HepG2 (cell line): ENCODE measurements around the gene DENND10. TPM values are rescaled to one million over a fixed set of nuclear protein-coding genes. Genes with fewer than 3 reads are reported as not detected.

Experiments used
- FOXA1 ChIP-seq, 2 experiments: fragments of 450-650 bp in 1 of 2; sonication (generic) in 1 of 2; formaldehyde crosslinking in 1 of 2; IDR thresholded peaks; 2 replicates each; pipeline versions ENCODE4 v1.4.0 to v1.6.1; 2016 to 2020; ENCODE audit warnings: missing genetic modification reagents in 1 of 2
- GATAD2A ChIP-seq: IDR thresholded peaks from 2 replicates; pipeline ENCODE4 v1.6.1; 2016
- GTF2F1 ChIP-seq: fragments of 150-350 bp; IDR thresholded peaks from 2 replicates; pipeline ENCODE4 v1.6.1; 2014; ENCODE audit warnings: low read length
- HMGXB4 ChIP-seq, 2 experiments: sonication (generic) in 1 of 2; formaldehyde crosslinking in 1 of 2; IDR thresholded peaks; 2 replicates each; pipeline versions ENCODE4 v1.4.0 to v1.6.1; 2018 to 2020; ENCODE audit warnings: missing genetic modification reagents in 2 of 2, borderline replicate concordance in 1 of 2, low read depth in 1 of 2, mild to moderate bottlenecking in 1 of 2, missing biosample characterization in 1 of 2
- HNRNPL ChIP-seq: fragments of 200-400 bp; formaldehyde crosslinking; IDR thresholded peaks from 2 replicates; pipeline ENCODE4 v1.6.1; 2017; ENCODE audit warnings: mild to moderate bottlenecking, low read depth, low read length
- IRF2 ChIP-seq: IDR thresholded peaks from 2 replicates; pipeline ENCODE4 v1.6.1; 2018; ENCODE audit warnings: missing genetic modification reagents, missing compliant biosample characterization
- IRX3 ChIP-seq: sonication (generic); formaldehyde crosslinking; IDR thresholded peaks from 2 replicates; pipeline ENCODE4 v1.8.1; 2023; ENCODE audit warnings: mild to moderate bottlenecking, low read depth, missing genetic modification reagents, borderline replicate concordance
- KLF13 ChIP-seq: sonication (generic); formaldehyde crosslinking; IDR thresholded peaks from 2 replicates; pipeline ENCODE4 v1.4.0; 2020; ENCODE audit warnings: mild to moderate bottlenecking, missing genetic modification reagents
- MED1 ChIP-seq: sonication (generic); formaldehyde crosslinking; IDR thresholded peaks from 2 replicates; pipeline ENCODE4 v1.4.0; 2020; ENCODE audit warnings: missing genetic modification reagents
- MED8 ChIP-seq: sonication (generic); formaldehyde crosslinking; IDR thresholded peaks from 2 replicates; pipeline ENCODE4 v1.8.1; 2023; ENCODE audit warnings: mild to moderate bottlenecking, missing genetic modification reagents; ENCODE audit not compliant: insufficient replicate concordance
- RAD21 ChIP-seq: fragments of 450-650 bp; formaldehyde crosslinking; IDR thresholded peaks from 2 replicates; pipeline ENCODE4 v1.5.0; 2020; ENCODE audit warnings: mild to moderate bottlenecking
- RBM39 ChIP-seq: fragments of 200-400 bp; formaldehyde crosslinking; IDR thresholded peaks from one replicate; pipeline ENCODE4 v1.6.1; 2018; ENCODE audit warnings: antibody characterized with exemption, mild to moderate bottlenecking, low read depth, low read length; ENCODE audit not compliant: poor library complexity, severe bottlenecking
- RFXAP ChIP-seq: sonication (generic); formaldehyde crosslinking; IDR thresholded peaks from 2 replicates; pipeline ENCODE4 v1.4.0; 2020; ENCODE audit warnings: missing genetic modification reagents, borderline replicate concordance
- SOX13 ChIP-seq, 3 experiments: fragments of 450-650 bp in 1 of 3; sonication (generic) in 1 of 3; formaldehyde crosslinking in 1 of 3; IDR thresholded peaks in 2 of 3; conservative IDR thresholded peaks in 1 of 3; 2 replicates each; pipeline versions ENCODE4 v1.5.0 to v1.6.1; 2016 to 2020; ENCODE audit warnings: antibody characterized with exemption in 1 of 3, mild to moderate bottlenecking in 1 of 3, missing compliant biosample characterization in 1 of 3, missing genetic modification reagents in 1 of 3, moderate library complexity in 1 of 3
- TEAD3 ChIP-seq: optimal IDR thresholded peaks from 2 replicates; pipeline ENCODE3; 2016; ENCODE audit warnings: borderline replicate concordance
- ZFP36 ChIP-seq: fragments of 150-350 bp; IDR thresholded peaks from 2 replicates; pipeline ENCODE4 v1.6.1; 2018; ENCODE audit warnings: borderline replicate concordance, low read length, low read depth; ENCODE audit not compliant: partially characterized antibody
- ZKSCAN8 ChIP-seq: IDR thresholded peaks from 2 replicates; pipeline ENCODE4 v1.6.1; 2016; ENCODE audit warnings: borderline replicate concordance, missing genetic modification reagents, missing compliant biosample characterization
- ZNF451 ChIP-seq: sonication (generic); formaldehyde crosslinking; IDR thresholded peaks from 2 replicates; pipeline ENCODE4 v1.5.0; 2020; ENCODE audit warnings: mild to moderate bottlenecking, missing genetic modification reagents
- ZNF577 ChIP-seq: sonication (generic); formaldehyde crosslinking; IDR thresholded peaks from 2 replicates; pipeline ENCODE4 v1.4.0; 2020; ENCODE audit warnings: mild to moderate bottlenecking, low read depth, missing genetic modification reagents, borderline replicate concordance
- ZSCAN30 ChIP-seq: sonication (generic); formaldehyde crosslinking; IDR thresholded peaks from 2 replicates; pipeline ENCODE4 v1.5.0; 2020; ENCODE audit warnings: mild to moderate bottlenecking, missing genetic modification reagents
- polyA plus RNA-seq, 8 experiments: library from polyadenylated mRNA; depleted of rRNA in 3 of 8; stranded (reverse) in 7 of 8; unstranded in 1 of 8; fragments of >200 nt; fragmentation: Illumina TruSeq in 4 of 8; extraction: Trizol in 4 of 8; gene quantifications; 2 replicates each; pipeline versions ENCODE4 v1.2.1 to v1.2.3, GENCODE V29; 2011 to 2016; ENCODE audit warnings: low read depth in 4 of 8, missing spikeins in 1 of 8, mixed read lengths in 1 of 8; ENCODE audit not compliant: insufficient read depth in 1 of 8
- total RNA-seq, 5 experiments: library from RNA; depleted of rRNA; stranded (reverse); fragments of >200 nt; fragmentation: Illumina TruSeq; extraction: Trizol; gene quantifications; 2 replicates each; pipeline ENCODE4 v1.2.3, GENCODE V29; 2016; ENCODE audit warnings: low read depth in 1 of 5
- TF ChIP-seq, protein P1 (sequence below): sonication (generic); formaldehyde crosslinking; IDR thresholded peaks from 2 replicates; pipeline ENCODE4 v1.5.0; 2020; ENCODE audit warnings: missing genetic modification reagents
- TF ChIP-seq, protein P2 (sequence below): sonication (generic); formaldehyde crosslinking; IDR thresholded peaks from 2 replicates; pipeline ENCODE4 v1.5.1; 2020; ENCODE audit warnings: mild to moderate bottlenecking, moderate library complexity, missing genetic modification reagents
- TF ChIP-seq, protein P3 (sequence below): IDR thresholded peaks from 2 replicates; pipeline ENCODE4 v1.6.1; 2016; ENCODE audit warnings: control low read depth

DENND10 gene
- total and polyA plus RNA-seq, 2 of the 13 experiments (the other 11 are each of a cell fraction or from before 2014, with no cell fraction given), result 43.7 to 78.8 TPM

DNA sequence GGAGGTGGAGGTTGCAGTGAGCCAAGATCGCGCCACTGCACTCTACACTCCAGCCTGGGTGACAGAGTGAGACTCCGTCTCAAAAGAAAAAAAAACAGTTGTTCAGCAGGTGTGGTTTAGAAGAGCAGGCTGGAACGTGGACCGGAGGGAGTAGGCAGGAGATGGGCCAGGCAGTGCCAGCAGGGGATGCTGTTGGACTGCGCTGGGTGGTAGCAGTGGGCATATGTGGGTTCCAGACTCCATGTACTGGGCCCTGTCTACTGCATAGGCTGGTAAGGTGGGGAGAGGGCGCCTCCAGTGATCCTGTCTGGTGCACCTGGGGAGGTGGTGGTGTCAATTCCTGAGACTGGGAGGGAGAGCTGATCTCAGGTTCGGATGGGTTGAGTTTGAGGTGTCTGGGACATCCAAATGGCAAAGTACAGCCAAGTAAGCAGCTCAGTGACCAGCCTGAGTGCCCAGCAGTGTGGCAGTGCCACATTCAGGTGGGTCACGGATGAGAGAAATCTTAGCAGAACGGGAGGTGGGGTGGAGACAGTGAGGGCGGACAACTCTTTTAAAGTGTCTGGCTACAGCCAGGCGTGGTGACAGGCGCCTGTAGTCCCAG is 35.7 kb downstream of the DENND10 start (continued):
- peak; percentile 75; the same call in 1 of the 2 replicates for TF ChIP-seq RAD21 (CRISPR knock-in tag)
- no peak for TF ChIP-seq ZKSCAN8 (CRISPR knock-in tag)
- TF ChIP-seq FOXA1 (IDR thresholded peaks at IDR 0.05), result no peak
- TF ChIP-seq FOXA1 (CRISPR knock-in tag; IDR thresholded peaks at IDR 0.05), result no peak
- TF ChIP-seq RFXAP (CRISPR knock-in tag), result 0 out of 2 replicates have a peak, but pooled peaks have one; percentile 26
- no peak for TF ChIP-seq IRF2 (CRISPR knock-in tag)
- TF ChIP-seq GTF2F1, result no peak
- TF ChIP-seq, protein P1, sequence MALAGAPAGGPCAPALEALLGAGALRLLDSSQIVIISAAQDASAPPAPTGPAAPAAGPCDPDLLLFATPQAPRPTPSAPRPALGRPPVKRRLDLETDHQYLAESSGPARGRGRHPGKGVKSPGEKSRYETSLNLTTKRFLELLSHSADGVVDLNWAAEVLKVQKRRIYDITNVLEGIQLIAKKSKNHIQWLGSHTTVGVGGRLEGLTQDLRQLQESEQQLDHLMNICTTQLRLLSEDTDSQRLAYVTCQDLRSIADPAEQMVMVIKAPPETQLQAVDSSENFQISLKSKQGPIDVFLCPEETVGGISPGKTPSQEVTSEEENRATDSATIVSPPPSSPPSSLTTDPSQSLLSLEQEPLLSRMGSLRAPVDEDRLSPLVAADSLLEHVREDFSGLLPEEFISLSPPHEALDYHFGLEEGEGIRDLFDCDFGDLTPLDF (CRISPR knock-in tag), result no peak
- TF ChIP-seq RBM39, result peak; percentile 16
- TF ChIP-seq TEAD3 (CRISPR knock-in tag), result peak; percentile 11
- TF ChIP-seq ZSCAN30 (CRISPR knock-in tag), result no peak
- TF ChIP-seq GATAD2A, result 0 out of 2 replicates have a peak, but pooled peaks have one; percentile 21
- TF ChIP-seq ZNF577, result no peak
- TF ChIP-seq, protein P2, sequence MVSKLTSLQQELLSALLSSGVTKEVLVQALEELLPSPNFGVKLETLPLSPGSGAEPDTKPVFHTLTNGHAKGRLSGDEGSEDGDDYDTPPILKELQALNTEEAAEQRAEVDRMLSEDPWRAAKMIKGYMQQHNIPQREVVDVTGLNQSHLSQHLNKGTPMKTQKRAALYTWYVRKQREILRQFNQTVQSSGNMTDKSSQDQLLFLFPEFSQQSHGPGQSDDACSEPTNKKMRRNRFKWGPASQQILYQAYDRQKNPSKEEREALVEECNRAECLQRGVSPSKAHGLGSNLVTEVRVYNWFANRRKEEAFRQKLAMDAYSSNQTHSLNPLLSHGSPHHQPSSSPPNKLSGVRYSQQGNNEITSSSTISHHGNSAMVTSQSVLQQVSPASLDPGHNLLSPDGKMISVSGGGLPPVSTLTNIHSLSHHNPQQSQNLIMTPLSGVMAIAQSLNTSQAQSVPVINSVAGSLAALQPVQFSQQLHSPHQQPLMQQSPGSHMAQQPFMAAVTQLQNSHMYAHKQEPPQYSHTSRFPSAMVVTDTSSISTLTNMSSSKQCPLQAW (CRISPR knock-in tag), result no peak
- no peak for TF ChIP-seq IRX3 (CRISPR knock-in tag)
- TF ChIP-seq ZFP36, result no peak
- TF ChIP-seq KLF13 (CRISPR knock-in tag), result no peak
- no peak for TF ChIP-seq SOX13 (IDR thresholded peaks at IDR 0.05)
- TF ChIP-seq SOX13 (CRISPR knock-in tag; conservative IDR thresholded peaks at IDR 0.05 in 1 of 2, IDR thresholded peaks at IDR 0.05 in 1 of 2), result no peak
- TF ChIP-seq, protein P3, sequence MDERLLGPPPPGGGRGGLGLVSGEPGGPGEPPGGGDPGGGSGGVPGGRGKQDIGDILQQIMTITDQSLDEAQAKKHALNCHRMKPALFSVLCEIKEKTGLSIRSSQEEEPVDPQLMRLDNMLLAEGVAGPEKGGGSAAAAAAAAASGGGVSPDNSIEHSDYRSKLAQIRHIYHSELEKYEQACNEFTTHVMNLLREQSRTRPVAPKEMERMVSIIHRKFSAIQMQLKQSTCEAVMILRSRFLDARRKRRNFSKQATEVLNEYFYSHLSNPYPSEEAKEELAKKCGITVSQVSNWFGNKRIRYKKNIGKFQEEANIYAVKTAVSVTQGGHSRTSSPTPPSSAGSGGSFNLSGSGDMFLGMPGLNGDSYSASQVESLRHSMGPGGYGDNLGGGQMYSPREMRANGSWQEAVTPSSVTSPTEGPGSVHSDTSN (CRISPR knock-in tag), result no peak
- TF ChIP-seq HMGXB4 (CRISPR knock-in tag; IDR thresholded peaks at IDR 0.05; ENCODE audit: borderline replicate concordance in 1 of 2, low read depth in 1 of 2), result peak in 1 of 2 experiments; percentile 36; a peak in 1 of 4 replicates
- peak; percentile 75; the same call in 1 of the 2 replicates for TF ChIP-seq HNRNPL
- no peak for TF ChIP-seq MED8
- peak; percentile 23; the same call in 1 of the 2 replicates for TF ChIP-seq MED1
- TF ChIP-seq ZNF451, result no peak
